K562 (cell line): ENCODE measurements around the gene MEIS2. TPM values are rescaled to one million over a fixed set of nuclear protein-coding genes. Genes with fewer than 3 reads are reported as not detected.

Experiments
- ATAC-seq: fragments of 200-7000 bp; cut with Tn5 transposase; 3 replicates; pipeline ENCODE4 v1.9.1; 2020; ENCODE audit warnings: moderate library complexity
- BruUV-seq: library from RNA; stranded (reverse); fragments of 400-500 nt; replicated peaks from 2 replicates; lab custom pipeline; 2021; lab: Mats Ljungman, UMichigan
- CTCF ChIA-PET: fragments of 300-600 bp; formaldehyde crosslinking; extraction: SDS; loops from one replicate; lab custom pipeline; 2021; ENCODE audit warnings: low intra/inter-chr PET ratio; lab: Yijun Ruan, JAX
- POLR2A ChIA-PET: fragments of 300-600, 350-650 bp; sonication (Branson Sonifier 250); formaldehyde crosslinking; extraction: SDS; loops from one replicate; lab custom pipeline; 2021; ENCODE audit warnings: antibody characterized with exemption, inconsistent platforms; lab: Yijun Ruan, JAX
- DNase-seq, 4 experiments: peaks; one replicate each; pipeline versions ENCODE4 v3.0.0 to v3.0.0-alpha.2; 2011 to 2018; ENCODE audit warnings: low spot score in 3 of 4, mixed read lengths in 3 of 4; ENCODE audit errors: extremely low read depth in 1 of 4
- FAIRE-seq: peaks from 2 replicates; lab custom pipeline; 2011; peaks lifted over from hg19 to GRCh38; lab: Jason Lieb, UNC
- H2AFZ ChIP-seq: 2 replicates; pipeline ENCODE4 v1.6.0; 2011; ENCODE audit warnings: low read depth, low read length, control low read depth, inconsistent platforms
- H3K27ac ChIP-seq: fragments of 200-600 bp; 3 replicates; pipeline ENCODE4 v1.8.0; 2011; ENCODE audit warnings: low read depth, mild to moderate bottlenecking, control low read depth, inconsistent platforms, low read length, moderate library complexity, mixed read lengths; ENCODE audit errors: extremely low read depth
- H3K27me3 ChIP-seq, 2 experiments: fragments of 300-600 bp in 1 of 2; 2 replicates in 1 of 2; 3 replicates in 1 of 2; pipeline versions ENCODE4 v1.6.0 to v1.8.0; 2011; ENCODE audit warnings: inconsistent platforms in 2 of 2, low read length in 2 of 2, mild to moderate bottlenecking in 1 of 2, mixed read lengths in 1 of 2, moderate library complexity in 1 of 2; ENCODE audit not compliant: control insufficient read depth in 2 of 2, insufficient read depth in 2 of 2
- H3K36me3 ChIP-seq: fragments of 300-600 bp; 3 replicates; pipeline ENCODE4 v1.8.0; 2011; ENCODE audit warnings: mild to moderate bottlenecking, low read length, inconsistent platforms; ENCODE audit not compliant: control insufficient read depth, insufficient read depth
- H3K4me1 ChIP-seq, 2 experiments: fragments of 200-600 bp in 1 of 2; replicated peaks in 1 of 2; 2 replicates in 1 of 2; 3 replicates in 1 of 2; pipeline versions ENCODE4 v1.5.1 to v1.8.0; 2011; ENCODE audit warnings: inconsistent platforms in 2 of 2, low read length in 2 of 2, mild to moderate bottlenecking in 1 of 2, mixed read lengths in 1 of 2, moderate library complexity in 1 of 2; ENCODE audit not compliant: control insufficient read depth in 2 of 2, insufficient read depth in 2 of 2
- H3K4me2 ChIP-seq: 2 replicates; pipeline ENCODE4 v1.6.1; 2011; ENCODE audit warnings: low read length, control low read depth, inconsistent platforms, mixed read lengths; ENCODE audit not compliant: insufficient read depth
- H3K4me3 ChIP-seq: fragments of 200-600 bp; sonication (generic), shearing (Covaris generic); 2 replicates; pipeline ENCODE4 v1.5.1; 2016; ENCODE audit warnings: control low read depth, inconsistent platforms
- H3K79me2 ChIP-seq: fragments of 200-600 bp; 3 replicates; pipeline ENCODE4 v1.8.0; 2011; ENCODE audit warnings: low read length, inconsistent platforms; ENCODE audit not compliant: control insufficient read depth, insufficient read depth
- H3K9ac ChIP-seq, 2 experiments: 2 replicates each; pipeline versions ENCODE4 v1.6.0 to v1.6.1; 2011; ENCODE audit warnings: low read depth in 2 of 2, low read length in 2 of 2, control low read depth in 1 of 2, inconsistent platforms in 1 of 2, mild to moderate bottlenecking in 1 of 2, mixed read lengths in 1 of 2; ENCODE audit not compliant: insufficient read depth in 1 of 2
- H3K9me1 ChIP-seq: one replicate; pipeline ENCODE4 v1.6.0; 2011; ENCODE audit warnings: inconsistent platforms, mild to moderate bottlenecking, low read length, moderate library complexity; ENCODE audit not compliant: control insufficient read depth, insufficient read depth
- H3K9me3 ChIP-seq: replicated peaks from 2 replicates; pipeline ENCODE4 v1.5.1; 2011; ENCODE audit warnings: low read depth, low read length, inconsistent platforms; ENCODE audit not compliant: control insufficient read depth, insufficient read depth
- H4K20me1 ChIP-seq: replicated peaks from 2 replicates; pipeline ENCODE4 v1.6.1; 2011; ENCODE audit warnings: low read length, inconsistent platforms, mixed read lengths; ENCODE audit not compliant: control insufficient read depth, insufficient read depth
- HNRNPK ChIP-seq: fragments of 200-400 bp; formaldehyde crosslinking; IDR thresholded peaks from one replicate; pipeline ENCODE4 v1.6.1; 2018; ENCODE audit warnings: mild to moderate bottlenecking, low read depth, low read length; ENCODE audit not compliant: poor library complexity, severe bottlenecking
- JUN ChIP-seq, 2 experiments: sonication (generic) in 1 of 2; formaldehyde crosslinking in 1 of 2; IDR thresholded peaks; 2 replicates each; pipeline versions ENCODE4 v1.6.1 to v1.8.0; 2012 to 2022; ENCODE audit warnings: borderline replicate concordance in 2 of 2, mild to moderate bottlenecking in 2 of 2, improper control_type of control experiment in 1 of 2, low read depth in 1 of 2, low read length in 1 of 2, missing genetic modification reagents in 1 of 2
- MEF2D ChIP-seq: conservative IDR thresholded peaks from 2 replicates; pipeline ENCODE4 v1.6.1; 2016; ENCODE audit warnings: low read depth, missing genetic modification characterization, missing compliant biosample characterization
- NONO ChIP-seq, 2 experiments: fragments of 200-400 bp in 1 of 2; fragments of 450-650 bp in 1 of 2; formaldehyde crosslinking in 1 of 2; IDR thresholded peaks; 2 replicates each; pipeline ENCODE4 v1.6.1; 2017; ENCODE audit warnings: low read depth in 2 of 2, mild to moderate bottlenecking in 2 of 2, moderate library complexity in 2 of 2, low read length in 1 of 2
- PCBP1 ChIP-seq: fragments of 200-400 bp; formaldehyde crosslinking; IDR thresholded peaks from 2 replicates; pipeline ENCODE4 v1.6.1; 2018; ENCODE audit warnings: mild to moderate bottlenecking, low read depth, low read length; ENCODE audit not compliant: poor library complexity, severe bottlenecking
- PCBP2 ChIP-seq: fragments of 200-400 bp; formaldehyde crosslinking; IDR thresholded peaks from 2 replicates; pipeline ENCODE4 v1.6.1; 2018; ENCODE audit warnings: low read length, low read depth, mild to moderate bottlenecking, moderate library complexity; ENCODE audit not compliant: poor library complexity, severe bottlenecking
- RBM15 ChIP-seq: fragments of 200-400 bp; formaldehyde crosslinking; IDR thresholded peaks from 2 replicates; pipeline ENCODE4 v1.6.1; 2018; ENCODE audit warnings: mild to moderate bottlenecking, low read length, moderate library complexity; ENCODE audit not compliant: insufficient read depth
- RBM17 ChIP-seq: fragments of 200-400 bp; formaldehyde crosslinking; IDR thresholded peaks from 2 replicates; pipeline ENCODE4 v1.6.1; 2017; ENCODE audit warnings: low read depth, mild to moderate bottlenecking, low read length, borderline replicate concordance
- ZNF24 ChIP-seq: fragments of 450-650 bp; IDR thresholded peaks from 2 replicates; pipeline ENCODE4 v1.6.1; 2016
- WGBS: fragments of 100-300 bp; shearing (Covaris generic); methylation state at CpG from one replicate; pipeline ENCODE4 v1.1.6; 2016; ENCODE audit warnings: low coverage, mixed read lengths; ENCODE audit not compliant: insufficient coverage; ENCODE audit errors: missing lambda C conversion rate; 5-methylcytosine and 5-hydroxymethylcytosine counted together
- in situ Hi-C: fragments of 300-500 bp; cut with MboI; formaldehyde crosslinking; loops from 4 replicates; pipeline ENCODE4 v1.15.0; 2018; ENCODE audit warnings: inconsistent platforms, mixed read lengths
- intact Hi-C: fragments of 100-400 bp; cut with micrococcal nuclease; formaldehyde crosslinking; loops from 2 replicates; pipeline ENCODE4 v1.14.2; 2022
- polyA plus RNA-seq, 8 experiments: library from polyadenylated mRNA; depleted of rRNA in 4 of 8; stranded (reverse) in 5 of 8; unstranded in 3 of 8; fragments of >200 nt; fragmentation: Nextera tagmentation in 2 of 8; fragmentation: Illumina TruSeq in 1 of 8; extraction: Ambion mirVana in 2 of 8; extraction: Trizol in 1 of 8; gene quantifications; 2 replicates each; pipeline versions ENCODE4 v1.2.1 to v1.2.3, GENCODE V29; 2011 to 2014; ENCODE audit warnings: inconsistent platforms in 1 of 8, missing spikeins in 1 of 8
- total RNA-seq, 7 experiments: library from RNA; depleted of rRNA in 6 of 7; stranded (reverse); fragments of >200 nt in 6 of 7; fragmentation: Illumina TruSeq in 2 of 7; extraction: Trizol in 2 of 7; gene quantifications; 2 replicates each; pipeline versions ENCODE4 v1.2.1 to v1.2.3, GENCODE V29; 2011 to 2021; ENCODE audit warnings: low replicate concordance in 1 of 7

Gene MEIS2
- total and polyA plus RNA-seq, 9 of the 15 experiments (the other 6 are each of a cell fraction or from before 2014, with no cell fraction given), result 7.5 to 64.2 (median 22.3) TPM

DNA sequence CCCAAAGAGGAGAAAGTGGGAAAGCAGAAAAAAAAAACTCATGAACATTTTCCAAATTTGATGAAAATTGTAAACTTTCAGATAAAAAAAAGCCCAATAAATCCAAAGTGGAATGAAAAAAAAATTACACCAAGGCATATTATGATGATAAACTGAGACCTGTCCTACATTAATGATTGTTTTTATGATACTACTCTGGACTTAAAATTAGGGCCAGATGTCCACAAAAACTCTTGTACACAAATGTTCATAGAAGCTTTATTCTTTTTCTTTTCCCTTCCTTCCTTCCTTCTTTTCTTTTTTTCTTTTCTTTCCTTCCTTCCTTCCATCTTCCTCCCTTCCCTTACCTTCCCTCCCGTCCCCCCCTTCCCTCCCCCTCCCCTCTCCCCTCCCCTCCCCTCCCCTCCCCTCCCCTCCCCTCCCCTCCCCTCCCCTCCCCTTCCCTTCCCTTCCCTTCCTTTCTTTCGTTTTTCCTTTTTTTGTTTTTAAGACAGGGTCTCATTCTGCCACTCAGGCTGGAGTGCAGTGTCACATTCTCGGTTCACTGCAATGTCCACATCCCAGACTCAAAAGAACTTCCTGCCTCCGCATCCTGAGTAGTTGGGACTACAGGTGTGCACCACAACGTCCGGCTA, 243.9 kb downstream of the MEIS2 start:
- ATAC-seq, result no peak
- DNase-seq, result no peak
- no peaks in the 10 kb centered on the region for H3K79me2 ChIP-seq
- H2AFZ ChIP-seq, result no peak overlapping the region
- H4K20me1 ChIP-seq, result no peaks in the 10 kb centered on the region
- H3K27ac ChIP-seq, result no peak overlapping the region
- no peaks in the 10 kb centered on the region for H3K36me3 ChIP-seq
- 22% methylated on average over 4 of the region's 6 CpGs for WGBS
- H3K4me2 ChIP-seq, result no peak overlapping the region
- no peaks in the 10 kb centered on the region for H3K27me3 ChIP-seq
- no TSS peak for BruUV-seq
- TF ChIP-seq PCBP1 (peak; percentile 89), MEF2D (tag) (no peak), PCBP2 (peak; percentile 94), RBM17 (no peak), JUN (IDR thresholded peaks at IDR 0.05; ENCODE audit: borderline replicate concordance, low read depth, low read length) (no peak), JUN (CRISPR knock-in tag; IDR thresholded peaks at IDR 0.05; ENCODE audit: borderline replicate concordance) (no peak), HNRNPK (peak; percentile 84), RBM15 (no peak), ZNF24 (no peak), NONO (IDR thresholded peaks at IDR 0.05; ENCODE audit: low read depth in 2 of 2, low read length in 1 of 2) (no peak)
- H3K4me1 ChIP-seq, result no peaks in the 10 kb centered on the region
- H3K9ac ChIP-seq, result no peak overlapping the region
- intact Hi-C loops (no loop called here), in situ Hi-C loops (loop anchor here (25.0 kb wide), 1 partner anchor 594 kb away; no protein-coding TSS in a partner anchor)
- no peaks in the 10 kb centered on the region for H3K9me3 ChIP-seq
- H3K4me3 ChIP-seq, result no peak overlapping the region
- ChIA-PET CTCF (no interaction called here), POLR2A (no interaction called here)
- FAIRE-seq, result no peak
- H3K9me1 ChIP-seq, result no peaks in the 10 kb centered on the region
